Measurements from ENCODE around the gene SLFN12.

The SLFN12 gene

DNA sequence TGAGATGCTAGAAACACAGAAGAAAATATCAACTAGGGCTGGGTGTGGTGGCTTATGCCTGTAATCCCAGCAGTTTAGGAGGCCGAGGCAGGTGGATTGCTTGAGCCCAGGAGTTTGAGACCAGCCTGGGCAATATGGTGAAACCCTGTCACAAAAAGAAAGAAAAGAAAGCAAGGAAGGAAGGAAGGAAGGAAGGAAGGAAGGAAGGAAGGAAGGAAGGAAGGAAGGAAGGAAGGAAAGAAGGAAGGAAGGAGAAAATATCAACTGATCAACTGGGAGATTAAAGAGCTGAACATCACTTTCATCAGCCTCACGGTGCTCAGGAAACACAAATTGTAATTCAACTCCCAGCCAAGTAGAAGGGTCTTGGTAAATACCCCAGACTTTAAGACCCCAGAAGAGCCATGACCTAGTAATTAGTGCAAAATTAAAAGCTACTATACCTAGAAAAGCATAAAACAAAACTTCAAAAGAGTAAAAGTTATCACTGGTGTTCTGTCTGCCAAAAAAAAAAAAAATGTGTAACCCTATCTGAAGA lies 44.1 kb upstream of the SLFN12 start:
- no peak overlapping the region for H2AFZ ChIP-seq (ENCODE audit: low read depth, low read length)
- TF ChIP-seq, protein P1, sequence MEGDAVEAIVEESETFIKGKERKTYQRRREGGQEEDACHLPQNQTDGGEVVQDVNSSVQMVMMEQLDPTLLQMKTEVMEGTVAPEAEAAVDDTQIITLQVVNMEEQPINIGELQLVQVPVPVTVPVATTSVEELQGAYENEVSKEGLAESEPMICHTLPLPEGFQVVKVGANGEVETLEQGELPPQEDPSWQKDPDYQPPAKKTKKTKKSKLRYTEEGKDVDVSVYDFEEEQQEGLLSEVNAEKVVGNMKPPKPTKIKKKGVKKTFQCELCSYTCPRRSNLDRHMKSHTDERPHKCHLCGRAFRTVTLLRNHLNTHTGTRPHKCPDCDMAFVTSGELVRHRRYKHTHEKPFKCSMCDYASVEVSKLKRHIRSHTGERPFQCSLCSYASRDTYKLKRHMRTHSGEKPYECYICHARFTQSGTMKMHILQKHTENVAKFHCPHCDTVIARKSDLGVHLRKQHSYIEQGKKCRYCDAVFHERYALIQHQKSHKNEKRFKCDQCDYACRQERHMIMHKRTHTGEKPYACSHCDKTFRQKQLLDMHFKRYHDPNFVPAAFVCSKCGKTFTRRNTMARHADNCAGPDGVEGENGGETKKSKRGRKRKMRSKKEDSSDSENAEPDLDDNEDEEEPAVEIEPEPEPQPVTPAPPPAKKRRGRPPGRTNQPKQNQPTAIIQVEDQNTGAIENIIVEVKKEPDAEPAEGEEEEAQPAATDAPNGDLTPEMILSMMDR (IDR thresholded peaks at IDR 0.05; ENCODE audit: borderline replicate concordance, extremely low read depth, low read length, poor library complexity, severe bottlenecking) = no peak
- TF ChIP-seq EZH2 (IDR thresholded peaks at IDR 0.05; ENCODE audit: borderline replicate concordance, low read depth, low read length, severe bottlenecking) = no peak
- H3K36me3 ChIP-seq (ENCODE audit: insufficient read depth, low read length) = peaks cover 53% of the 10 kb centered on the region
- no peak for ATAC-seq (ENCODE audit: insufficient read depth, low read depth)
- peaks cover 24% of the 10 kb centered on the region; the same call in 1 of the 2 replicates for H3K79me2 ChIP-seq (ENCODE audit: insufficient read depth, low read length)
- H3K4me1 ChIP-seq (ENCODE audit: insufficient read depth, low read length) = peaks cover 7% of the 10 kb centered on the region; the same call in 1 of the 2 replicates
- H3K9me3 ChIP-seq (ENCODE audit: insufficient read depth, low read length, severe bottlenecking) = no peaks in the 10 kb centered on the region
- no peak overlapping the region for H3K9ac ChIP-seq (ENCODE audit: low read depth, low read length)
- H3K4me3 ChIP-seq (ENCODE audit: low read depth in 1 of 2, low read length in 2 of 2) = no peak overlapping the region
- no peak overlapping the region for H3K4me2 ChIP-seq (ENCODE audit: insufficient read depth, low read length)
- no peak overlapping the region for H3K27ac ChIP-seq (ENCODE audit: low read length)
- H4K20me1 ChIP-seq (ENCODE audit: insufficient read depth, low read length) = 0 out of 2 replicates have a peak, but pooled peaks cover 4% of the 10 kb centered on the region
- no peak for DNase-seq
- no peaks in the 10 kb centered on the region for H3K27me3 ChIP-seq (ENCODE audit: insufficient read depth, low read length, poor library complexity)

DNA sequence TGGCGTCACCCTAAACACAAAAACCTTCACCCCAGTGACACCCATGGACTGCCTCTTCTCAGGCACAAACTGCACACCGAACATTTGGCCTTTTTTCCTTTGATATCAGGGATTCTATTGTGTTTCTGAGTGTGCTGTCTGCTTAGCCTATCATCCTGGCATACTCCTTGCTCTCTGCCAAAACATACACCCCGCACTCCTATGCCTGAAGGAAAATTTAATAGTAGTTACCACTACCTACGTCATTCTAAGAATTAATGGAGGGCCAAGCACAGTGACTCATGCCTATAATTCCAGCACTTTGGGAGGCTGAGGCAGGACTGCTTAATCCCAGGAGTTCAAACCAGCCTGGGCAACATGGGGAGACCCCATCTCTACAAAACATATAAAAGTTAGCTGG lies 36.2 kb upstream of the SLFN12 start:
- DNase-seq (no peak), ATAC-seq (ENCODE audit: insufficient read depth, low read depth) (no peak)
- H4K20me1 ChIP-seq (ENCODE audit: insufficient read depth, low read length) = no peaks in the 10 kb centered on the region
- H3K4me1 ChIP-seq (ENCODE audit: insufficient read depth, low read length) = no peaks in the 10 kb centered on the region
- H3K27me3 ChIP-seq (ENCODE audit: insufficient read depth, low read length, poor library complexity) = no peaks in the 10 kb centered on the region
- peaks cover 11% of the 10 kb centered on the region; the same call in 1 of the 2 replicates for H3K36me3 ChIP-seq (ENCODE audit: insufficient read depth, low read length)
- no peak overlapping the region for H3K9ac ChIP-seq (ENCODE audit: low read depth, low read length)
- H3K4me3 ChIP-seq (ENCODE audit: low read depth in 1 of 2, low read length in 2 of 2) = no peak overlapping the region
- no peak overlapping the region for H3K4me2 ChIP-seq (ENCODE audit: insufficient read depth, low read length)
- H2AFZ ChIP-seq (ENCODE audit: low read depth, low read length) = no peak overlapping the region
- H3K9me3 ChIP-seq (ENCODE audit: insufficient read depth, low read length, severe bottlenecking) = no peaks in the 10 kb centered on the region
- H3K27ac ChIP-seq (ENCODE audit: low read length) = no peak overlapping the region
- peaks cover 19% of the 10 kb centered on the region for H3K79me2 ChIP-seq (ENCODE audit: insufficient read depth, low read length)
- TF ChIP-seq, protein P1 (IDR thresholded peaks at IDR 0.05; ENCODE audit: borderline replicate concordance, extremely low read depth, low read length, poor library complexity, severe bottlenecking) = no peak
- no peak for TF ChIP-seq EZH2 (IDR thresholded peaks at IDR 0.05; ENCODE audit: borderline replicate concordance, low read depth, low read length, severe bottlenecking)

DNA sequence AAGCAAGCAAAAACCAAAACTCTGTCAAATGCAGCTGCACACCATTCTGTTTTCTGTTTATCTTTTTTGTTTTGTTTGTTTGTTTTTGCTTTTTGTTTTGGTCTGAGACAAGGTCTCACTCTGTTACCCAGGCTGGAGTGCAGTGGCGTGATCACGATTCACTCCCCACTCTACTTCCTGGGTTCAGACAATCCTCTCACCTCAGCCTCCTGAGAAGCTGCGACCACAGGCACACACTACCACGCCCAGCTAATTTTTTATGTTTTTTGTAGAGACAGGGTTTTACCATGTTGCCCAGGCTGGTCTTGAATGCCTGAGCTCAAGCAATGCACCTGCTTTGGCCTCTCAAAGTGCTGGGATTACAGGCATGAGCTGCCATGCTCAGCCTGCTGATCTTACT lies 35.5 kb upstream of the SLFN12 start:
- no peak for TF ChIP-seq EZH2 (IDR thresholded peaks at IDR 0.05; ENCODE audit: borderline replicate concordance, low read depth, low read length, severe bottlenecking)
- TF ChIP-seq, protein P1 (IDR thresholded peaks at IDR 0.05; ENCODE audit: borderline replicate concordance, extremely low read depth, low read length, poor library complexity, severe bottlenecking) = no peak
- DNase-seq (peak; percentile 15), ATAC-seq (ENCODE audit: insufficient read depth, low read depth) (peak; percentile 52)
- Histone ChIP-seq H4K20me1 (ENCODE audit: insufficient read depth, low read length) (no peaks in the 10 kb centered on the region), H3K27ac (ENCODE audit: low read length) (no peak overlapping the region), H3K4me1 (ENCODE audit: insufficient read depth, low read length) (no peaks in the 10 kb centered on the region), H2AFZ (ENCODE audit: low read depth, low read length) (no peak overlapping the region), H3K27me3 (ENCODE audit: insufficient read depth, low read length, poor library complexity) (no peaks in the 10 kb centered on the region), H3K36me3 (ENCODE audit: insufficient read depth, low read length) (peaks cover 9% of the 10 kb centered on the region; the same call in 1 of the 2 replicates), H3K4me2 (ENCODE audit: insufficient read depth, low read length) (no peak overlapping the region), H3K9me3 (ENCODE audit: insufficient read depth, low read length, severe bottlenecking) (no peaks in the 10 kb centered on the region), H3K9ac (ENCODE audit: low read depth, low read length) (no peak overlapping the region), H3K4me3 (ENCODE audit: low read depth in 1 of 2, low read length in 2 of 2) (no peak overlapping the region), H3K79me2 (ENCODE audit: insufficient read depth, low read length) (peaks cover 19% of the 10 kb centered on the region)

Measured in DND-41 (cell line).